Measurements from ENCODE around the gene SLC4A2. TPM values are rescaled to one million over a fixed set of nuclear protein-coding genes. Genes with fewer than 3 reads are reported as not detected.

The SLC4A2 gene
- total RNA-seq, 1 experiment from 2014 or later, result 249 TPM

- Mint-ChIP-seq H3K4me3 (ENCODE audit: unreplicated experiment) (peak overlapping the region; percentile 65), H3K27me3 (ENCODE audit: insufficient read depth, unreplicated experiment) (no peaks in the 10 kb centered on the region)
- CTCF ChIA-PET, result interaction anchor here (0.7 to 1.0 kb wide), 2 partner anchors 22 to 122 kb away, joined by 3 read pairs; no protein-coding TSS in a partner anchor
These were observed 29.7 kb downstream of the SLC4A2 start for GRCh38 chr7:151088856-151089699.

DNA sequence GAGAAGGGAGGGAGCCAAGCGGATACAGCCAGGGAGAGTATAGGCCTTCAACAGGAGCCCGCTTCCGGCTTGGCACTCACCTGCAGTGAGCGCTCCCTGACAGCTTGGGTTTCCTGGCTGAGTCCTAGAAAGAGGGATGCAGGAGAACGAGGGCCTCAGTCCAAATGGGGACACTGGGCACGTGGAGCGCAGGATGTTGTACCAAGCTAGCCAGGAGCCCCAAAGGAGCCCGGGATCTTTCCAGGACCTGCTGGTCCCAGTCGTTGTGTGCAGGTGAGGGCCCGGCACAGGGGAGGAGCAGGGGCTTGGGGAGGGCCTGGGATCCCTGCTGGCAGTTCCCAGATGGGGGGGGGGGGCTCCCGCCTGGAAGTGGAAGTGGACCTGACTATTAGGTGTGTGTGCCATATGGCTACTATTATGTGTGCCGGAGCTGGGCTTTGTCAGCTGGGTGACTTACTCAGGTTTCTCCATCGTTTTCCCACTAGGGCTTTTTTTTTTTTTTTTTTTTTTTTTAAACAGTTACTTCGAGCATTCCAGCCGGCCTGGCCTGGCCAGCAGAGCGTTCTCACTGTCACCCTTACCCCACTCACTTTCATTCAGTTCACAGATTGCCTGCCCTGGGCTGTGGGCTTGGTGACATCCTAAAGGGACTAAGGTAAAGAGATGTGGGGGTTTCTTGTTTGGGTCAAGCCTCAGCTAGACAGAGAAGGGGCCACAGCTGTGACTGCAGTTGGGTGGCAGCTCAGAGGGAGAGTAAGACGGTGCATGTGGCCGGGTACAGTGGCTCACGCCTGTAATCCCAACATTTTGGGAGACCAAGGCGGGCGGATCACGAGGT is 30.7 kb downstream of the SLC4A2 start:
- H3K36me3 Mint-ChIP-seq (ENCODE audit: insufficient read depth, unreplicated experiment), result peaks cover 32% of the 10 kb centered on the region
- no TSS peak for BruUV-seq (replicated peaks)
- H3K9me3 ChIP-seq, result no peaks in the 10 kb centered on the region
- intact Hi-C loops (cut with micrococcal nuclease; ENCODE audit: unreplicated experiment), result no loop called here
- H3K27ac Mint-ChIP-seq (ENCODE audit: unreplicated experiment), result peak overlapping the region; percentile 24
- H3K27me3 Mint-ChIP-seq (ENCODE audit: insufficient read depth, unreplicated experiment), result no peaks in the 10 kb centered on the region
- peaks cover 17% of the 10 kb centered on the region for H3K4me1 ChIP-seq
- H3K4me1 Mint-ChIP-seq (ENCODE audit: low read depth, unreplicated experiment), result peaks cover 25% of the 10 kb centered on the region
- POLR2A ChIA-PET, result no interaction called here
- CTCF ChIA-PET, result no interaction called here
- H3K27me3 ChIP-seq (replicated peaks; ENCODE audit: control insufficient read depth, insufficient read depth, low read length), result no peaks in the 10 kb centered on the region
- H3K36me3 ChIP-seq (ENCODE audit: control insufficient read depth, insufficient read depth, low read length), result peaks cover 1% of the 10 kb centered on the region
- H3K4me3 ChIP-seq (ENCODE audit: low read depth, low read length), result no peak overlapping the region
- TF ChIP-seq CTCF (IDR thresholded peaks at IDR 0.05; ENCODE audit: insufficient read depth in 1 of 2, low read depth in 1 of 2, low read length in 1 of 2, severe bottlenecking in 1 of 2, unreplicated experiment in 1 of 2), result no peak
- peak overlapping the region; percentile 65 for H3K4me3 Mint-ChIP-seq (ENCODE audit: unreplicated experiment)
- no peaks in the 10 kb centered on the region for H3K9me3 Mint-ChIP-seq (ENCODE audit: unreplicated experiment)
- no peak for DNase-seq

More at GRCh38 chr7:151088856-151089699, 29.7 kb downstream of the SLC4A2 start:
- no peaks in the 10 kb centered on the region for H3K27me3 ChIP-seq (replicated peaks; ENCODE audit: control insufficient read depth, insufficient read depth, low read length)
- no TSS peak for BruUV-seq (replicated peaks)
- H3K27ac Mint-ChIP-seq (ENCODE audit: unreplicated experiment), result peak overlapping the region; percentile 24
- H3K9me3 ChIP-seq, result no peaks in the 10 kb centered on the region
- no peak for TF ChIP-seq CTCF (IDR thresholded peaks at IDR 0.05; ENCODE audit: insufficient read depth in 1 of 2, low read depth in 1 of 2, low read length in 1 of 2, severe bottlenecking in 1 of 2, unreplicated experiment in 1 of 2)
- H3K4me3 ChIP-seq (ENCODE audit: low read depth, low read length), result no peak overlapping the region
- peaks cover 28% of the 10 kb centered on the region for H3K4me1 Mint-ChIP-seq (ENCODE audit: low read depth, unreplicated experiment)
- POLR2A ChIA-PET, result interaction anchor here (1.0 kb wide), 1 partner anchor 25 kb away, joined by 3 read pairs; no protein-coding TSS in a partner anchor
- H3K36me3 Mint-ChIP-seq (ENCODE audit: insufficient read depth, unreplicated experiment), result peaks cover 32% of the 10 kb centered on the region
- H3K4me1 ChIP-seq, result peaks cover 17% of the 10 kb centered on the region
- DNase-seq, result no peak
- no peaks in the 10 kb centered on the region for H3K9me3 Mint-ChIP-seq (ENCODE audit: unreplicated experiment)
- peaks cover 1% of the 10 kb centered on the region for H3K36me3 ChIP-seq (ENCODE audit: control insufficient read depth, insufficient read depth, low read length)
- intact Hi-C loops (cut with micrococcal nuclease; ENCODE audit: unreplicated experiment), result no loop called here

DNA sequence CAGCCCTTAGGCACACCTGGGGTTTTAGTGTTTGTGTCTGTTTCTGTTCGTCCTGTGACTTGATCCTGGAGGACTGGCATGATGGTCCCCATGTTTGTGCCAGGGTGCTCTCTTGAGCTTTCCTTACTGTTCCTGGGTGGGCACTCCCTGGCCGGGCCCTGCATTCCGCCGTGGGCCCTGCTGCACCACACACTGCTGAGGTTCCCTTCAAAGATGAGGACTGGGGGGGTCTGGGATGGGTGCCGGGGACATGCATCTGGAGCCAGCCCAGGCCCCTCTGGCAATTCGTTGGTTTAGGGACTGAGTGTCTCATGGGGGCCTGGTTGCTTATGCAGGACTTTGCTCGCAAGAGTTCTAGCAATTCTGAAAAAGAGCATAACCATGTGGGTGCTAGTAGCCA is 31.6 kb downstream of the SLC4A2 start:
- intact Hi-C loops (cut with micrococcal nuclease; ENCODE audit: unreplicated experiment), result loop anchor here (1.0 kb wide), 1 partner anchor 20 kb away; no protein-coding TSS in a partner anchor
- peak overlapping the region; percentile 7 for H3K4me3 Mint-ChIP-seq (ENCODE audit: unreplicated experiment)
- Histone ChIP-seq H3K36me3 (ENCODE audit: control insufficient read depth, insufficient read depth, low read length) (peaks cover 1% of the 10 kb centered on the region), H3K4me1 (peaks cover 12% of the 10 kb centered on the region; the same call in 1 of the 2 replicates), H3K4me3 (ENCODE audit: low read depth, low read length) (no peak overlapping the region), H3K9me3 (no peaks in the 10 kb centered on the region), H3K27me3 (replicated peaks; ENCODE audit: control insufficient read depth, insufficient read depth, low read length) (no peaks in the 10 kb centered on the region)
- no TSS peak for BruUV-seq (replicated peaks)
- H3K9me3 Mint-ChIP-seq (ENCODE audit: unreplicated experiment), result no peaks in the 10 kb centered on the region
- no peak for TF ChIP-seq CTCF (IDR thresholded peaks at IDR 0.05; ENCODE audit: insufficient read depth in 1 of 2, low read depth in 1 of 2, low read length in 1 of 2, severe bottlenecking in 1 of 2, unreplicated experiment in 1 of 2)
- H3K27ac Mint-ChIP-seq (ENCODE audit: unreplicated experiment), result peak overlapping the region; percentile 37
- peaks cover 22% of the 10 kb centered on the region for H3K4me1 Mint-ChIP-seq (ENCODE audit: low read depth, unreplicated experiment)
- POLR2A ChIA-PET, result no interaction called here
- H3K27me3 Mint-ChIP-seq (ENCODE audit: insufficient read depth, unreplicated experiment), result no peaks in the 10 kb centered on the region
- CTCF ChIA-PET, result no interaction called here
- no peak for DNase-seq
- peaks cover 26% of the 10 kb centered on the region for H3K36me3 Mint-ChIP-seq (ENCODE audit: insufficient read depth, unreplicated experiment)

Measured in Caco-2 (cell line).